Femur (tissue), 1 donor: Measurements from ENCODE around the gene EDRF1.

Experiments used
- DNase-seq: peaks from one replicate; pipeline ENCODE4 v3.0.0-alpha.2; 2017

The EDRF1 gene

DNA sequence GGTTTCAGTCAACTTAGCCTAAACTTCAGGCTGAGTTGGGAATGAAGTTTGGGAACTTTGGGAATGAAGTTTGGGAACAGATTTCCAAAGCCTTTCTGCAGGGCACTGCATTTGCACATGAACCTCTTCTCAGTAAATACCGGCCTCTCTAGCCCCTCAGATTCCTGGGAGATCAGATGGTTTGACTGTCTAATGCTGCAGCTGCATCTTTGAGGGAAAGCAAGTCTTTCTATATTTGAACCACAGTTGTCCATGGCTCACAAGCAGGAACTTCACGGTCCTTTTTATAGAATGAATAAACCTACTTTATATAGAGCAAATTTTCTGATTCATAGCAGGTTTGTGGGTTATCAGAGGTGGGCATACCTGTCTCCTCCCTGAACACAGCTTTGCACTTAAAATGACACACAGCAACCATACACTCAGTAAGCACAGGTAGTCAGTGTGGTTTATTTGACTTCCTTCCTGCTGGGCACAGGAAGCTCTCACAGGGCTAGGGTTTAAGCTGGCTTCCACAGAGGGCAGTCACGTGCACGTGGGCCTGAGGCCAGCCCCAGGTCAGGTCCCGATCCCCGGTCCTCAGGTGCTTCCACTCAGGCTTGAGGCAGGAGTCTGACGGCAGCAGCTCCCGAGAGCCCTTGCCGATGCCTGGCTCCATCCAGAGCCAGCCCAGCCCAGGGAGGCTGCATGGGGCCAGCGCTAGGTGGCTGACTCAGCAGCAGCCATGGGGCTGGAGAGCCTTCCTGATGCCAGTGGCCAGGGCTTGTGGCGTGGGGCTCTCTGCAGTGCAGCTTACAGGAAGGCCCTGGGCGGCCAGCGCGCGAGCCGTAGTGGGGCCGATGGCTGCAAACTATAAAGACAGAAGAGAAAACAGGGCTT is 68.9 kb downstream of the EDRF1 start:
- no peak for DNase-seq

DNA sequence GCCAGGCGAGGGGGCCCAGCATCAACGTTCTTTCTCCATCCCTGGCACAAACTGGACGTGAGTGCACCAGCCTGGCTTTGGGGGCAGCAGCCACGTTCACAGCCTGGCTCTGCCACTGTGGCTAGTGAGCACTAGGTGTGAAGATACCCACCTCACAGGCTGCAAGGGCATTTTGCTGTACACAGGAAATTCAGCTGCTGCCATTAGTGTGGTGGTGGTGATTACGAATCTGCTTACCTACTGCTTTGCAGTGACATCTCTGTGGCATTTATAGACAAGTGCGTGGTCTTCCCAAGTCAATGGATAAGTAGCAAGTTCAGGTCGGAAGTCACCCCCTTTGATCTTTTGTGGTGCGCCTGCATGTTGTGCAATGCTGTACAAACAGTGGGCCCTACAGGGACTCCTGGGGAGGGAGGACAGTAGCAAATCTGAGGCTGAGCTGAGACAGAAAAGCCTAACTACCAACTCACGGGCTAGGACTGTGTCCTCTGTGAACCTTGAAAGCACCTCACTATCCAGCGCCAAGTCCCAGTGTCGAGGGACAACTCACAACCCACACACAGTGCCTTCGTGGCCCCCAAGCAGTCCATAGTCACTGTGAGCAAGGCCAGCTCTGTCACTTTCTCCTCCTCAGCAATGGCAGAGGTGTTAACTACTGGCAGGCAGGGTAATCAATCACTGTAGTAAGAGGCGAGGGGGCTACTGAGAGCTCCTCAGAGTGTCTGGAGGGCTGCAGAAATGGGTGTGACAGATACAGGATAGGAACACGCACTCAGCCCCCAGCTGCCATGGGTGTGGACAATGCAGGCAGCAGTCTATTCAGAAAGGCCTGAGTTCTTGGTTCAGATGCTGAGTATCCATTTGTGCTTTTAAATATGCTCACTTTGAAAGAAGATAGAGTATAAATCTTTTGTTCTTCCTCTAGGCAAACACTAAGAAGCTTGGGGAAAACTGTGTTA is 73.1 kb downstream of the EDRF1 start:
- DNase-seq: no peak

DNA sequence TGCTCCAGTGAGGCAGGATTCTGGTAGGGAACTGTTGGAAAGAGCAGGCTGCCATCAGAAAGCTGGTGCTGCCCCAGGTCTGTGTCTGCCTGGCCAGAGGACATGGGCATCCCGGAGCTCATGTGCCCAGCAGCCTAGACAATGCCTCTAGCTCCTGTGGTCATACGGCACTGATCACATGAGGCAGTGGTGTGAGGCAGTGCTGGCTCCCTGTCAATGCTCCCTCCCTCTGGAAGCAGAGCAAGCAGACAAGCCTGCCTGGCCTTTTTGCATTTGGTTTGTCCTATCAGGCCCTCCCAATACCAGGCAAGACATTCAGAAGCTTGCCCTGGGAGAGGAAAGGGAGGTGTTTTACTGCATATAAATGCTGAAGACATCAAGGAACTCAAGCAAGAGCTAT is 75.6 kb downstream of the EDRF1 start:
- DNase-seq: no peak

DNA sequence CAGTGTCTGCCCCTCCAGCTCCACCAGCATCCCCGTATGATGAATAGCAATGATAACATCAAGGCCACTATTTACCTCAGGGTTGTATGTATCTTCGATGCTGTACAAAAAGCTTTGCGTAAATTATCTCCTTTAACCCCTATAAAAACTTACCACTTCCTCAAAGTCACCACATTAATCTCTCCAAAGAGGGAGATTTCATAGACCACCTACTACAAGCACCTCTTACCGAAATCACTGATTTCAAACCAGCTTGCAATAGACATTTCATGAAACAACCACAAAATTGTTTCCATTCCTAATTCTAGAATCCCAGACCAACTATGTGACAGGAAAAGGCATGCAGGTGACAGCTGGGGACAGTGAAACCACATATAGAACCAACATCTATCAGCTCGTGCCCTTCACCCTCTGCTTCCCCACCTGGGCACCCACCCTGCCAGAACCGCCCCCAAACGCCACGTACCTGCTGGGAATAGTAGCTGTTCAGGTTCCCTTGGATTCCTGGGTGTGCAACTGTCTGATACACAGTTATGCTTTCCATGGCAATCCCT is 76.2 kb downstream of the EDRF1 start:
- DNase-seq: no peak

DNA sequence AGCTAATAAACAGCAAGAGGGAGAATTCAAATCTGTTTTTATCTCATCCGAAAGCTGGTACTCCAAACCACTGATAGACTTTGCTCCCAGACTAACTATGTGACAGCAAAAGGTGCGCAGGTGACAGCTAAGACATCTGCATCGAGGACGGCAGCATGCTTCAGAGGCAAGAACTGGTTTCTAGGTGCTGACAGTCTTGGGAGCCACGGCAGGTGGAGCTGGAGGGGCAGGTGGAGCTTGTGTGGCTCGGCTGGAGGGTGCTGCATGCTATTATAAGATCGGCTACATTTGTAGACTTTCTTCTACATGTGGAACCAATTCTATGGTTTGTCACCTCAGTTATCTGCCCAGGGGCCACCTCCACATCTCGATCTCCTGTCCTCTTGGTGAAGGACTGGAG is 77.9 kb downstream of the EDRF1 start:
- no peak for DNase-seq

DNA sequence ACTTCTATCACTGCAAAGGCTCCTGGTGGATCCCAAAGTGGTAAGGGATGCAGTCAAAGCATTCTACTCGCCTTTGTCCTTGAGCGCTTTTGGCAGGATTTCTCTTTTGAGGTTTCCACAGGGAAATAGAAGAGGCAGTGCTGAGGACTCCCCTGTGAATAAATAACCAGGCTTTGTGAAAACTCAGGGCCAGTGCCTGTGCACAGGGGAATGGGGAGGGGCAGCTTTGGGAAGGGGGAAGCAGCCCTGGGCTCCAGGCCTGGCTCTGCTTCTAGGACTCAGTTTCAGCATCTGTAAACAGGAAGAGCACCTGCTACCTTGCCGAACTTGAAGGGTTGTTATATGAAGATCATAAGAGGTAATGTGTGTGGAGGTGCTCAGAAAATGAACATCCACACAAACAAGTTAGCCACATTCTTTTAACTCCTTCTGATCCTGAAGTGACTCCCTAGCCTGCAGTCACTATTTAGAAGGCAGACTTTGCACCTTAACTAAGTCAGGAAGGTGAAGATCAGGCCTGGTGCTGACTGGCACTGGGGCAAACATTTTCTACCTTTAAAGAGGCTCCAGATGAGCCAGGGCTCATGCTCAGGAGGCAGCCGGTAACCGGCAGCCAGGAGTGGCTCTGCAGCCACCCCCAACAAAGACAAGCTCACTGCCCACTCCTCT is 78.6 kb downstream of the EDRF1 start:
- no peak for DNase-seq

DNA sequence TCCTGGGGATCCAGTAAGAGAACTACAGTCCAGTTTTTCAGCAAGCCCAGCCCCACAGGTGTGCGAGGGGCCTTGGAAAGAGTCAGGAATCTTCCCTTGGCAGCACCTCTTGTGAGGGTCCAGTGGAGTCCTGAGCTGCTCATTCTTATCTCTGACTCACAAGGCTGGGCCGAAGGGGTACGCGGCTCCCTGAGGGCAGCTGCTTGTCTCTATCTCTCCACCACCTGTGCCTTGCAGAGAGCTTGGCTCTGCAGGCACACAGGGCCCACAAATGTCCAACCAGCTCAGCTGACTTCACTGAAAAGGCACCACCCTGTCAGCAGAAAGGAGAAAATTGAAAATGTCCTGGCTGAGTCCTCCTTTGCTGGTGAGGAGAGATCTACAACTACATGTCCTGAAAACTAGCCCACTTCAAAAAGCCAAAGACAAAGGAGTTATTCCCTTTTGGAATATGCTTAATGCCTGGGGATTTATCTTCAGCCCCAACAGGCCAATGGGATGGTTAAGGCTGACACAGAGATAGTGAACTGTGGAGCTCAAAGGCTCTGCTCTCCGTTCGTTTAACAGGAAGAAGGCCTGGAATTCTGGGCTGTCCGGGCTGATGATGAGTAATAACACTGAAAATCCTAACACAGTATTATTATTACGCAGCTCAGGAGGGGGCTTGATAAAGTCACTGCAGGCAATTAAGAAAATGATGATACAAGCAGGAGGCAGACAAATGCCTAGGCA is 80.1 kb downstream of the EDRF1 start:
- DNase-seq: no peak

DNA sequence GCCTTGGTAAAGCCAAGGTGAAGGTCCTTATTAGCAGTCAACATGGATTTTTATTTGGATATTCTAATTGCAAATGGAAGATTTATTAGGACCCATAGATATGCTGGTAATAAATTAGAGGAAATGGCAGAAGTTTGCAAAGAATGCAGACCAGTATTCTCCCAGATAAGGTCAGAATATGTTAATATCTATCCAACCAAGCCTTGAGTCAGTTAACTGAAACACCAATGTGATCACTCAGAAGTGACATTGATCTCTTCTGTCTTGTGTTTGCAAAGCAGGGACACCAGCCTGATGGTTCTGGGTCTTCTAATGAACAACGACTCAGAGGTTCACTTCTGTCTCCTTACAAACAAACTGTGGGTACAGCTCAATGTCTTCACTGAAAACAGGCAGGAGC is 82.1 kb downstream of the EDRF1 start:
- DNase-seq: no peak

DNA sequence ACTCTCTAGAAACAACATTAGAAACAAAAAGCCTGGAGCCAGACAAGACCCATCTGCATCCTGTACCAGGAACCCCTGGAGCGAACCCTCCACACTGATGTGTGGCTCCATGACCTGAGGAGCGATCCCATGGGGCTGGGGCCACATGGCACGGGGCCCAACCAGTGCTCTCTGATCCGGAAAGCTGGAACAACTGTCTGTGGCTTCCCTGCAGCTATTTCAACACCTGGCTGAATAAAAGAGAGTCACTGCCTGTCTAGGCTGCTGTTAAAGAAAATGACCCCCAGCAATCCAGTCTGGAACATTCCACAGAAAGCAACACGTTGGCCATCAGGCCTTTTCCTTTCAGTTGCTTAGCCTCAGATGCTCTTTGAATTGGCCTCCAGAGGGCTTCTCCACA is 82.6 kb downstream of the EDRF1 start:
- no peak for DNase-seq

DNA sequence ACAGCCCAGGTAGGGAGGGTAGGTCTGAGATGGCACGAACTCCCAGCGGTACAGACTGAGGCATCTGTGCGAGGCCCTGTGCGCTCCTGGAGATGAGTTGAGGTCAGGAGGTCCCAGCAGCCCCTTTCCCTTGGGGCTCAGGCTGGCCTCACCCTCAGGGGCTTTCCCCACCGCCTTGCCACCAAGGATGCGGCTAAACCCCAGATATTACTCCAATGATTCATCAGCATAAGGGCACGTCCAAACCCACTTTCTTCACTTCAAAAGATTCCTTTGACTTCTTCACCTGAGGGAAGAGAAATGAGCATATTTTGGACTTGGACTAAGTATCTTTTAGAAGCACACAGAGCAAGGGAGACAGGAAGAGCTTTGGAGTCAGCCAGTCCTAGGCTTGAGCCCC is 83.2 kb downstream of the EDRF1 start:
- DNase-seq: no peak

DNA sequence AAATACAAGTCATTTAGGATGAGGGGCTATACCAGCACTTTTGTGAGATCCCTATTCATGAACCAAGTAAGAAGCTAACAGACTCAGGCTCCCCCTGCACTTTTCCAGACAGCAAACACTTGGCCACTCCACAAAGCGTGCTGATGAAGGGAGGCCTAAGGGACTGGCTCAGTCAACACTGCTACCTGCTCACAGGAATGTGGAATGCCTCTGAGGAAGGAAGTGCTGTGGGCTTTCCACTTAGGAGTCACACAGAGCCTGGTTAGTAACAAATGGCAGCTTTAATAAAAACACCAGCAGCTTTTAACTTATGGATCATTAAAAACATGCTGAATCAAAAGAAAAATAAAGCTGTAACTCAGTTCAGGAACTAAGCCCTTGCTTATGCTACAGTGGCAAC is 88.5 kb downstream of the EDRF1 start:
- DNase-seq: no peak

DNA sequence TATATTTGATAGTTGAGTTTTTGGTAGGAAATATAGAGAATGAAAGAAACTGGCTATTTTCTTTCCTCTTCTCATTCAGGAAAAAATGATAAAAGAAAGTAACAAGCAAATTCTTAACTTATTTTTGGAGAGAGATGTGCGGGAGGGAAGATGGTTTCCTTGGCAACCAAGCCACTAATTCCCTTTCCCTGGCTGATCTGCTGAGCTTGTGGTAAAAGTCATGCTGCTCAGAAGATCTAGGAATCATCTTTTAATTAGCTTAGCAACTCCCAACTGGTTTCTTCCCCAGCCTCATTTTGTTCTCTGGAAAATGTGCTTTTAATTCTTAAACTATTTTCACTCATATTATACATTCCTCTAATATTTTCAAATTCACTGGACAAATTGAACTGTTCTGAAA is 91.7 kb downstream of the EDRF1 start:
- no peak for DNase-seq

DNA sequence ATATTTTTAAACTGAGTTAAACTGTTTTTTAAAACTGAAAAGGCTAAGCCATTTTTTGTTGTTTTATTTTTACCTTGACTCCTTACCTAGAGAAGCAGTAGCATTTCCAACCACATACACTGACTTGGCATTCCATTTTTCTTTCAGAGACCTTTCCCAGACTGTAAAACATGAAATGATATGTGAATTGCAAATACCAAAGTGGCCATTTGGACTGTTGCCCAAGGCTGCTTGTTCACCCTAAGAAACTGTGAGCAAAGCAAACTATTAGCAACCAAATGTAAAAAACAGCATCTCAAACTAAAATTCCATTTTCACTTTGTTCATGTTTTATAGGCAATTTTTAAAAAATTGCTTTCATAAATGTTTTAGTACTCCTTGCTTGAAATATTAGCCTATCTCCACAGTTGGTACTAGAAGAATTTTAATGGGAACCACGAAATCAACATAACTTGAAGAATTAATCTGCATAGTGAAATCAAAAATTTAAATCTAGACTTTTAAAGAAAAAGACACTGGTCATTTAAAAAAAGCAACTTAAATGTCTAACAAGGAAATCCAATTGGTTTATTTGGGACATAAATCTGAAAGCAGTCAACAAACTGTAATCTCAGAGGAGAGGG is 92.7 kb downstream of the EDRF1 start:
- no peak for DNase-seq
